Measurements from ENCODE around the gene OPCML.

Gene OPCML

GRCh38 chr11:133414506-133414905 is 117.8 kb downstream of the OPCML start:
- H3K27me3 ChIP-seq (replicated peaks; ENCODE audit: insufficient read depth, low read length), result no peaks in the 10 kb centered on the region
- H3K4me1 ChIP-seq (ENCODE audit: low read length), result no peaks in the 10 kb centered on the region
- no peaks in the 10 kb centered on the region for H3F3A ChIP-seq (ENCODE audit: insufficient read depth, low read length)
- TF ChIP-seq CTCF (IDR thresholded peaks at IDR 0.05; ENCODE audit: low read length) (no peak), EZH2phosphoT487 (IDR thresholded peaks at IDR 0.05; ENCODE audit: low read length) (no peak), EZH2 (optimal IDR thresholded peaks at IDR 0.05; ENCODE audit: low read depth, low read length) (no peak)
- H2AFZ ChIP-seq (ENCODE audit: low read length), result no peak overlapping the region
- no peak overlapping the region for H3K4me3 ChIP-seq (ENCODE audit: low read length)
- no peak for DNase-seq
- H3K79me2 ChIP-seq (ENCODE audit: low read length), result no peaks in the 10 kb centered on the region
- no peaks in the 10 kb centered on the region for H4K20me1 ChIP-seq (ENCODE audit: insufficient read depth, low read length)
- no peak overlapping the region for H3K9ac ChIP-seq (ENCODE audit: low read length)
- no peak overlapping the region for H3K27ac ChIP-seq (ENCODE audit: low read length)
- H3K9me2 ChIP-seq (replicated peaks; ENCODE audit: insufficient read depth, low read length), result no peaks in the 10 kb centered on the region
- H3K9me3 ChIP-seq (replicated peaks; ENCODE audit: insufficient read depth, low read length), result no peaks in the 10 kb centered on the region
- no peaks in the 10 kb centered on the region for H3K36me3 ChIP-seq (replicated peaks; ENCODE audit: insufficient read depth, low read length)
- H3K4me2 ChIP-seq (ENCODE audit: low read depth, low read length), result no peak overlapping the region

GRCh38 chr11:133413703-133414102 is 118.6 kb downstream of the OPCML start:
- Histone ChIP-seq H3K4me2 (ENCODE audit: low read depth, low read length) (no peak overlapping the region), H3K4me1 (ENCODE audit: low read length) (no peaks in the 10 kb centered on the region), H3K79me2 (ENCODE audit: low read length) (no peaks in the 10 kb centered on the region), H3K27me3 (replicated peaks; ENCODE audit: insufficient read depth, low read length) (no peaks in the 10 kb centered on the region), H3K9ac (ENCODE audit: low read length) (no peak overlapping the region), H3K9me2 (replicated peaks; ENCODE audit: insufficient read depth, low read length) (no peaks in the 10 kb centered on the region), H4K20me1 (ENCODE audit: insufficient read depth, low read length) (no peaks in the 10 kb centered on the region), H2AFZ (ENCODE audit: low read length) (no peak overlapping the region), H3K9me3 (replicated peaks; ENCODE audit: insufficient read depth, low read length) (no peaks in the 10 kb centered on the region), H3K4me3 (ENCODE audit: low read length) (no peak overlapping the region), H3K27ac (ENCODE audit: low read length) (no peak overlapping the region), H3K36me3 (replicated peaks; ENCODE audit: insufficient read depth, low read length) (no peaks in the 10 kb centered on the region), H3F3A (ENCODE audit: insufficient read depth, low read length) (no peaks in the 10 kb centered on the region)
- no peak for DNase-seq
- no peak for TF ChIP-seq CTCF (IDR thresholded peaks at IDR 0.05; ENCODE audit: low read length)
- TF ChIP-seq EZH2phosphoT487 (IDR thresholded peaks at IDR 0.05; ENCODE audit: low read length), result no peak
- TF ChIP-seq EZH2 (optimal IDR thresholded peaks at IDR 0.05; ENCODE audit: low read depth, low read length), result no peak

- no peak overlapping the region for H3K4me3 ChIP-seq (ENCODE audit: low read length)
- H3K36me3 ChIP-seq (replicated peaks; ENCODE audit: insufficient read depth, low read length), result no peaks in the 10 kb centered on the region
- H3K9me2 ChIP-seq (replicated peaks; ENCODE audit: insufficient read depth, low read length), result no peaks in the 10 kb centered on the region
- H3K27ac ChIP-seq (ENCODE audit: low read length), result no peak overlapping the region
- no peak overlapping the region for H3K4me2 ChIP-seq (ENCODE audit: low read depth, low read length)
- DNase-seq, result no peak
- H3F3A ChIP-seq (ENCODE audit: insufficient read depth, low read length), result no peaks in the 10 kb centered on the region
- no peaks in the 10 kb centered on the region for H4K20me1 ChIP-seq (ENCODE audit: insufficient read depth, low read length)
- H3K79me2 ChIP-seq (ENCODE audit: low read length), result no peaks in the 10 kb centered on the region
- no peaks in the 10 kb centered on the region for H3K9me3 ChIP-seq (replicated peaks; ENCODE audit: insufficient read depth, low read length)
- H3K4me1 ChIP-seq (ENCODE audit: low read length), result no peaks in the 10 kb centered on the region
- no peak for TF ChIP-seq CTCF (IDR thresholded peaks at IDR 0.05; ENCODE audit: low read length)
- no peak for TF ChIP-seq EZH2 (optimal IDR thresholded peaks at IDR 0.05; ENCODE audit: low read depth, low read length)
- no peak for TF ChIP-seq EZH2phosphoT487 (IDR thresholded peaks at IDR 0.05; ENCODE audit: low read length)
- no peak overlapping the region for H3K9ac ChIP-seq (ENCODE audit: low read length)
- H2AFZ ChIP-seq (ENCODE audit: low read length), result no peak overlapping the region
- H3K27me3 ChIP-seq (replicated peaks; ENCODE audit: insufficient read depth, low read length), result no peaks in the 10 kb centered on the region
Measured at GRCh38 chr11:133409799-133410198, 122.5 kb downstream of the OPCML start.
